ENCODE results near the gene NUP214.
A peak's percentile ranks its signal among the peaks of the same experiment; 100 is the strongest.

Gene NUP214

DNA sequence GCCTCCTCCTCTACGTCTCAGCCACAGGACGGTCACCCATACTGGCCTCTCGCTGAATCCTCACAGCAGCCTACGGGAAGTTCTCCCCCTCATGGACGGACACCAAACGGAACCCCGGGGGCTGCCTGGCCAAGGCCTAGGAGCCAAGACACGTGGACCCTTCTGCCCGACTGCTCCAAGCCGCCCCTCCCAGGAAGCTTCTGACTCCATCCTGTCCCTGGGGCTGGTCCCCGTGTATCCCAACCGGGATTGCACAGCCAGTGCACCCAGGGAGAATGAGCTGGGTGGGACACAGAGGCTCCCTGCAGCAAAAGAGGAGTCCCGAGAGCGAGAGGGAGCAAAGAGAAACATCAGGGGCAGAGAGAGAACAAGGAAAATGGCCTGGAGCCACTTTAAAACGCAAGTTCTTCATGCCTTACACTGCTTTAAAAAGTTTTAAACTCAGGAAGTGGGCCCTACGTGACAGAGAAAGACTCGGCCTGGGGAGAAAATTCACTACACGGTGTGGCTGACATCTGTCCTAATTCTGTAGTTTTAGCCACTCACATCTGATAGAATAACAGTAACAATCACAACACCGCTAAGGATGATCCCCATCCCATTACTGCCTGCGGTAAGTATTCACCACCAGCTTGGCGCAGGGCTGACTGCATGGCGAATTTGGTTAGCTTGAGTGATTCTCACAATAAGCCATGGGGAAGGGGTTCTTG, 147.9 kb downstream of the NUP214 start:
- in situ Hi-C loops (cut with HindIII; ENCODE audit: low pct_unique_long_range_greater_than_20kb, low sequenced_read_pairs), result no loop called here
- TF ChIP-seq JUND (IDR thresholded peaks at IDR 0.05; ENCODE audit: low read depth), result no peak
- DNase-seq (ENCODE audit: low read depth in 1 of 2, low spot score in 1 of 2), result no peak

GRCh38 chr9:131273856-131274673, 148.7 kb downstream of the NUP214 start:
- in situ Hi-C loops (cut with HindIII; ENCODE audit: low pct_unique_long_range_greater_than_20kb, low sequenced_read_pairs), result no loop called here
- no peak for TF ChIP-seq JUND (IDR thresholded peaks at IDR 0.05; ENCODE audit: low read depth)
- DNase-seq (ENCODE audit: low read depth in 1 of 2, low spot score in 1 of 2), result no peak

DNA sequence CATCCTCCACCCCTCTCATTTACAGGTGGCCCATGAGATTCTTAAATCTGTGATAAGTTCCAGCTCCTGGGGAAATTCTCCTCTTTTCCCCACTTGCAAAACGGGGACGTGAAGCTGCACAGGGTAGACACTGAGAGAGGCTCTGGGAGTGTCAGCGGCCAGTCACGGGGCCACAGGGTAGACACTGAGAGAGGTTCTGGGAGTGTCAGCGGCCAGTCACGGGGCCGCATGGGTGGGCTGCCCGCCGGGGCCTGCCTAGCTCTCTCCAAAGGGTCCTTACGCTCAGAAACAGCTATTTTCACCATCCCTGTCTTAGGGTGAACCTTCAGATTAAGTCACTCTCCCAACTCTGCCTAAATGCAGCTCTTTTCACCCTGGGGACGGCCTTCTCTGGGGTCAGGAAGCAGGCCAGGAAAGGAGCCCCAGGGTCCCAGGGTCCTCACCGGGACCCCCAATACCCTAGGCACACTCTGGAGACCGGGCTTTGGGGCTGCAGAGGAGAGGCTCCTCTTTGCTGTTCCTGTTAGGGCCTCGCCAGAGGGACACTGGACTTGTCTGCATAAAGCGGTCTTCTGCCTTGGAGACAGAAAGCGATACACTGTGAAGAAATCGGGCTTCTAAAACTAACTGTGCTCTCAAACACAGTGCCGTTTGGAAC, 149.4 kb downstream of the NUP214 start:
- DNase-seq (ENCODE audit: low read depth in 1 of 2, low spot score in 1 of 2), result no peak
- TF ChIP-seq JUND (IDR thresholded peaks at IDR 0.05; ENCODE audit: low read depth), result no peak
- in situ Hi-C loops (cut with HindIII; ENCODE audit: low pct_unique_long_range_greater_than_20kb, low sequenced_read_pairs), result no loop called here

- no peak for DNase-seq (ENCODE audit: low read depth in 1 of 2, low spot score in 1 of 2)
- in situ Hi-C loops (cut with HindIII; ENCODE audit: low pct_unique_long_range_greater_than_20kb, low sequenced_read_pairs), result no loop called here
- no peak for TF ChIP-seq JUND (IDR thresholded peaks at IDR 0.05; ENCODE audit: low read depth)
Measured at GRCh38 chr9:131275332-131276093, 150.1 kb downstream of the NUP214 start.

- no peak for TF ChIP-seq JUND (IDR thresholded peaks at IDR 0.05; ENCODE audit: low read depth)
- in situ Hi-C loops (cut with HindIII; ENCODE audit: low pct_unique_long_range_greater_than_20kb, low sequenced_read_pairs), result no loop called here
- no peak for DNase-seq (ENCODE audit: low read depth in 1 of 2, low spot score in 1 of 2)
Measured at GRCh38 chr9:131276094-131276888, 150.9 kb downstream of the NUP214 start, which contains the start of gene FAM78A. FAM78A (minus strand) TSS chr9:131276510; CDS start chr9:131276179, 331 bp downstream.

- no peak for TF ChIP-seq JUND (IDR thresholded peaks at IDR 0.05; ENCODE audit: low read depth)
- DNase-seq (ENCODE audit: low read depth in 1 of 2, low spot score in 1 of 2), result no peak
- in situ Hi-C loops (cut with HindIII; ENCODE audit: low pct_unique_long_range_greater_than_20kb, low sequenced_read_pairs), result no loop called here
Measured at GRCh38 chr9:131276891-131277286, 151.5 kb downstream of the NUP214 start.

GRCh38 chr9:131277287-131277909, 152.0 kb downstream of the NUP214 start:
- DNase-seq (ENCODE audit: low read depth in 1 of 2, low spot score in 1 of 2), result peak; percentile 22 to 77
- TF ChIP-seq JUND (IDR thresholded peaks at IDR 0.05; ENCODE audit: low read depth), result no peak
- in situ Hi-C loops (cut with HindIII; ENCODE audit: low pct_unique_long_range_greater_than_20kb, low sequenced_read_pairs), result no loop called here

- no peak for TF ChIP-seq JUND (IDR thresholded peaks at IDR 0.05; ENCODE audit: low read depth)
- in situ Hi-C loops (cut with HindIII; ENCODE audit: low pct_unique_long_range_greater_than_20kb, low sequenced_read_pairs), result no loop called here
- DNase-seq (ENCODE audit: low read depth in 1 of 2, low spot score in 1 of 2), result peak; percentile 91 to 100
Measured at GRCh38 chr9:131277910-131278701, 152.7 kb downstream of the NUP214 start.

DNA sequence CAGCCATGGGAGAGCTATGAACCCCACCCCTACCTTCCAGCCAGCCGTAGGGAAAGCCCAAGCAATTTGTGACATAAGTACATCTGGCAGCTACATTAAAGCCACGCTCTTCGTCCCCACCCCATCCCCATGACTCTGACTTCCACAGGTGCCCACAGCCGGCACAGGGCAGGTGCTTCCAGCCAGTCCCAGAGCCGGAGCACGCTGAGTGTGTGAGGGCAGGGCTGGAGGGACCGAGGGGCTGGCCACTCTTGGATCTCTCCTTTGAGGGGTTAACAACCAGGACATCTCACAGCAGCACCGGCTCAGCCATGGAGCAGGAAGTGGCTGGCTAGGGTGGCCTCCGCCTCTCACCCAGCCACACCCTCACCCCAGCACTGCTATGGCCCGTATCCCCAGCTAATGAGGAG, 153.3 kb downstream of the NUP214 start:
- TF ChIP-seq JUND (IDR thresholded peaks at IDR 0.05; ENCODE audit: low read depth), result no peak
- no peak for DNase-seq (ENCODE audit: low read depth in 1 of 2, low spot score in 1 of 2)
- in situ Hi-C loops (cut with HindIII; ENCODE audit: low pct_unique_long_range_greater_than_20kb, low sequenced_read_pairs), result no loop called here

GRCh38 chr9:131279196-131279862, 153.9 kb downstream of the NUP214 start:
- in situ Hi-C loops (cut with HindIII; ENCODE audit: low pct_unique_long_range_greater_than_20kb, low sequenced_read_pairs), result no loop called here
- no peak for TF ChIP-seq JUND (IDR thresholded peaks at IDR 0.05; ENCODE audit: low read depth)

More at GRCh38 chr9:131279196-131279862, 153.9 kb downstream of the NUP214 start:
- no peak for DNase-seq (ENCODE audit: low read depth in 1 of 2, low spot score in 1 of 2)
